ENCODE data around the gene MYMX.
A peak's percentile ranks its signal among the peaks of the same experiment; 100 is the strongest.

Gene MYMX

DNA sequence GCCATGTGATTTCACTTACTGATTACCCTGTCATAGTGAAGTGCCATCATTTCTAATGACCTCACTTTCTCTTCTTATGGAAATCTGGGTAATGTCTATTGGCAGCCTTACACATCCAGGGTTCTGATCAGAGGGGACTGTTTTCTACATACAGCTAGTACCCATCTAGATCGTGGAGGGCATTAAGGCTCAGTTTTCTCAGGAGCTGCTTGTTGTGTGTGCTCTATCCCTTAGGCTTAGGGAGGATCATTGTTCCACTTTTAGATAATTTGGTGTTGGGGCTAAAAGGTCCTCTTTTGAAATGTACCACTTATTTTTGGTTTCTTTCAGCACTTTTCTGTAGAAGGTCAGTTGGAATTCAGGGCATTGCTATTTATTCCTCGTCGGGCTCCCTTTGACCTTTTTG lies 34.0 kb downstream of the MYMX start:
- TF ChIP-seq, protein P1, sequence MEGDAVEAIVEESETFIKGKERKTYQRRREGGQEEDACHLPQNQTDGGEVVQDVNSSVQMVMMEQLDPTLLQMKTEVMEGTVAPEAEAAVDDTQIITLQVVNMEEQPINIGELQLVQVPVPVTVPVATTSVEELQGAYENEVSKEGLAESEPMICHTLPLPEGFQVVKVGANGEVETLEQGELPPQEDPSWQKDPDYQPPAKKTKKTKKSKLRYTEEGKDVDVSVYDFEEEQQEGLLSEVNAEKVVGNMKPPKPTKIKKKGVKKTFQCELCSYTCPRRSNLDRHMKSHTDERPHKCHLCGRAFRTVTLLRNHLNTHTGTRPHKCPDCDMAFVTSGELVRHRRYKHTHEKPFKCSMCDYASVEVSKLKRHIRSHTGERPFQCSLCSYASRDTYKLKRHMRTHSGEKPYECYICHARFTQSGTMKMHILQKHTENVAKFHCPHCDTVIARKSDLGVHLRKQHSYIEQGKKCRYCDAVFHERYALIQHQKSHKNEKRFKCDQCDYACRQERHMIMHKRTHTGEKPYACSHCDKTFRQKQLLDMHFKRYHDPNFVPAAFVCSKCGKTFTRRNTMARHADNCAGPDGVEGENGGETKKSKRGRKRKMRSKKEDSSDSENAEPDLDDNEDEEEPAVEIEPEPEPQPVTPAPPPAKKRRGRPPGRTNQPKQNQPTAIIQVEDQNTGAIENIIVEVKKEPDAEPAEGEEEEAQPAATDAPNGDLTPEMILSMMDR (IDR thresholded peaks at IDR 0.05; ENCODE audit: extremely low read depth, missing control alignments): no peak
- DNase-seq (ENCODE audit: low spot score): no peak

- no peak for DNase-seq (ENCODE audit: low spot score)
- TF ChIP-seq, protein P1 (IDR thresholded peaks at IDR 0.05; ENCODE audit: extremely low read depth, missing control alignments): no peak
Measured at GRCh38 chr6:44251576-44252524, 35.1 kb downstream of the MYMX start.

DNA sequence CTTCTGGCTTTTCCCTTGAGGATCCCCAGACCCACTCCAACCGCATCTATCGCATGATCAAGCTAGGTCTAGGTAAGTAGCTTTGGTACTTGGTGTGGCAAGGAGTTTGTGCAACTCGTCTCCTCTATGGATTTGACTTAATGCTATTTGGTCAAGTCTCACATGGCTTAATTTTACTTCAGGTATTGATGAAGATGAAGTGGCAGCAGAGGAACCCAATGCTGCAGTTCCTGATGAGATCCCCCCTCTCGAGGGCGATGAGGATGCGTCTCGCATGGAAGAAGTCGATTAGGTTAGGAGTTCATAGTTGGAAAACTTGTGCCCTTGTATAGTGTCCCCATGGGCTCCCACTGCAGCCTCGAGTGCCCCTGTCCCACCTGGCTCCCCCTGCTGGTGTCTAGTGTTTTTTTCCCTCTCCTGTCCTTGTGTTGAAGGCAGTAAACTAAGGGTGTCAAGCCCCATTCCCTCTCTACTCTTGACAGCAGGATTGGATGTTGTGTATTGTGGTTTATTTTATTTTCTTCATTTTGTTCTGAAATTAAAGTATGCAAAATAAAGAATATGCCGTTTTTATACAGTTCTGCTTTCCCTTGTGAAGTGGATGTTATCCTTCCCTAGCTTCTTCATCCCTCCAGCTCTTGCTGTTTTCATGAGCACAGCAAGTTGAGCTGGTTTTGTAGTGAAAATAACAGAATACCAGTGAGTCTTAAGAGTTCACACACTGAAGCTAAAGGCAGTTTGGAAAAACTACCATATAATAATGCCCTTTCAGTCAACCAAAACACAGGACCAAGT lies 36.8 kb downstream of the MYMX start:
- DNase-seq (ENCODE audit: low spot score): no peak
- TF ChIP-seq, protein P1 (IDR thresholded peaks at IDR 0.05; ENCODE audit: extremely low read depth, missing control alignments): peak; percentile 35

DNA sequence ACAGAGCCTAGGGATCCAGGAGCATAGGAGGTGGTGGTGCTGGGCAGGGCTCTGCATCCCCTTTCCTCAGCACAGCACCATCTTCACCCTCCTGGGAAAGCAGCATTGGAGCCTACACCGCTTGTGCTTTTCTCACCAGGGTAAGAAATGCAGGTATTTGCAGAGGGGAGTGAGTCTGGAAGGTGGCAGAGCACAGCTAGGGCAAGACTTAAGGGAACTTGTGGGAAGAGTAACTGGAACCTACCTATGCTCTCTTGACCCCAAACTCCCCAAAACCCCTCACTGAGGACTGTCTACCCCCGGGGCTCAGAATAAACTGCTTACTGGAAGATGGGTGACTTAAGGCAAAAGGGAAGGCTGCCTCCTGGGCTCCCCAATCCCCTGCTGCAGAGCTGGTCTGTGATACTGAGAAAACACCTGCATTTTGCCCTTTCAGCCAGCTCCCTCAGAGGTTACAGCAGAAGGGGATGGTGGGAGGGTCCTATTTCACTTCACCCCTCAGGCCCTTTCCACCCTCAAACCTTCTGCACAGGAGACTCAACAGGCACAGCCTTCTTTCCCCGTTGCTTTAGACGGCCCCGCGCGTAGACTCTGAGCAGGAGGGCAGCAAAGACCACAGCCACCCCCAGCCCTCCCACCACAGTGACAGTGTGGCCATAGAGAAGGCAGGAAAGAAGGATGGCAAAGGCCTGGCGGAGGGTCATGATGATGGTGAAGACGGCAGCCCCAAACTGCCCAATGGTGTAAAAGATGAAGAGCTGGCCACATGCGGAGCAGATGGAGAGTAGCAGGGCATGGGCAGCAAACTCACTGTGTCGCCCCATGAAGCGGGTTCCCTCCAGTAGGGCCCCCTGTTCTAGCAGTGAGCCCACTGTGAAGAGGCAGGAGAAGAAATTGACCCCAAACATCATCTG lies 37.7 kb downstream of the MYMX start:
- TF ChIP-seq, protein P1 (IDR thresholded peaks at IDR 0.05; ENCODE audit: extremely low read depth, missing control alignments): no peak
- DNase-seq (ENCODE audit: low spot score): no peak

DNA sequence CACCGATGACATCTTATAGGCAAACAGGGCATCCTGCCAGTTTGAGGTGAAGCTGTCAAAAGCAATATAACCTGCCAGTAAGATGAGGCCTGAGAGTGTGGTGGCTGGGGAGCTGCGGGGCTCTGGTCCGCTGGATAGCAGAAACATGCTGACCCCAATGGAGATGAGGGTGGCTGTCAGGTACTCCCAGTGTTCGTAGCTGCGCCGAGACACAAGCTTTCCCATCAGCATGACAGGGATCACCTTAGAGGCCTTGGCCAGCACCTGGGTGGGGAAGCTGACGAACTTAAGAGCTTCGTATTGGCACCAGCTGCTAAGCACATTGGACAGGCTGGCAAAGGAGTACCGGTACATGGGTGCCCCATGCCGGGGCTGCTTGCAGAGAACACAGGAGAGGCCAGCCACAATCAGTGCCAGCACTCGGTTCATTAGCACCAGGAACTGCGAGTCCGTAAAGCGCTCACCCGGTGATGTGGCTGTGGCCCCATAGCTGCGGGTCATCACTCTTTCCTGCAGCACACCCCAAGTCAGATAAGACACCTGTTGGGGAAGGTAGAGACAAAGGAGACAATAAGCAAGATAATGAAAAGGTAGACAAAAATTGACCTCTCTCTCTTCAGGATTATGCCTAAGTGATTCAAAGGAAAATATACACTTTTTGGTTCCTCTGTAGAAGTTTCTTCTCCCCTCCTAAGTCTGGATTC lies 38.5 kb downstream of the MYMX start:
- TF ChIP-seq, protein P1 (IDR thresholded peaks at IDR 0.05; ENCODE audit: extremely low read depth, missing control alignments): no peak
- DNase-seq (ENCODE audit: low spot score): no peak

GRCh38 chr6:44255871-44256774 lies 39.4 kb downstream of the MYMX start:
- TF ChIP-seq, protein P1 (IDR thresholded peaks at IDR 0.05; ENCODE audit: extremely low read depth, missing control alignments): no peak
- no peak for DNase-seq (ENCODE audit: low spot score)
